ENCODE measurements around the gene TSC2.

DNA sequence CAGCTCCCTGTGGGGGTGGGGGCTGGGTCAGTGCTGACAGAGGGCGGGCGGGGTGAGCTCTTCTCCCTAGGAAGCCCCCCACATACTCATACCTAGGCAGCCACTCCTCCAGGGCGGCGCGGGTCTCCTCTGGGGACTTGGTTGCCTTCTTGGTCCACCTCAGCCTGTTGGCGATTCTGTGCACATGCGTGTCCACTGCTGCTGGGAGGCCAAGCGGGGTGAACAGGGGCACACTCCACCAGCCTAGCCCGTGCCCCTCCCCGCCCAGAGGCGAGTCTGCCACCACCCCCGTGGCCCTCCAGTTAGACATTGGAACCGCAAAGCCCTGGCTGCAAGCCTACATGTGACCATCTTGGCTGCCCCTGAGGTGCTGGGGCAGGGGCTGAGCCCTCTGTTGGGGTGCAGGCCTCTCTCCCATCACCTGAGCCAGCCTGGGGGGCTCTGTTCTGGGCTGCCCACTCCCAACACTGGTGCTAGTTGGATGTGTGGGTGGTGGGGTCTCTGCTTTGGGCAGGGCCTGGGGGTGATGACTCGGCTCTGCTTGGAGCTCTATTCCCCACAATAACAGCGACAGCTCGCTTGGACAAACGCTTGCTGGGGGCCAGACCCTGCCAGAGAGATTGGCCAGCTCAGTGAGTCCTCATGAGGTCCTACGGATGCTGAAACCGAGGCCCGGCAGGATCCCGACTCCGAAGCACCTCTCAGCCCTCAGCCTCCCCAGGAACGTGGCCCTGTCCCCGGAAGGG is 7.6 kb upstream of the TSC2 start:
- TF ChIP-seq, protein P1, sequence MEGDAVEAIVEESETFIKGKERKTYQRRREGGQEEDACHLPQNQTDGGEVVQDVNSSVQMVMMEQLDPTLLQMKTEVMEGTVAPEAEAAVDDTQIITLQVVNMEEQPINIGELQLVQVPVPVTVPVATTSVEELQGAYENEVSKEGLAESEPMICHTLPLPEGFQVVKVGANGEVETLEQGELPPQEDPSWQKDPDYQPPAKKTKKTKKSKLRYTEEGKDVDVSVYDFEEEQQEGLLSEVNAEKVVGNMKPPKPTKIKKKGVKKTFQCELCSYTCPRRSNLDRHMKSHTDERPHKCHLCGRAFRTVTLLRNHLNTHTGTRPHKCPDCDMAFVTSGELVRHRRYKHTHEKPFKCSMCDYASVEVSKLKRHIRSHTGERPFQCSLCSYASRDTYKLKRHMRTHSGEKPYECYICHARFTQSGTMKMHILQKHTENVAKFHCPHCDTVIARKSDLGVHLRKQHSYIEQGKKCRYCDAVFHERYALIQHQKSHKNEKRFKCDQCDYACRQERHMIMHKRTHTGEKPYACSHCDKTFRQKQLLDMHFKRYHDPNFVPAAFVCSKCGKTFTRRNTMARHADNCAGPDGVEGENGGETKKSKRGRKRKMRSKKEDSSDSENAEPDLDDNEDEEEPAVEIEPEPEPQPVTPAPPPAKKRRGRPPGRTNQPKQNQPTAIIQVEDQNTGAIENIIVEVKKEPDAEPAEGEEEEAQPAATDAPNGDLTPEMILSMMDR (IDR thresholded peaks at IDR 0.05; ENCODE audit: low read depth, low read length): no peak
- no peak for TF ChIP-seq EZH2phosphoT487 (IDR thresholded peaks at IDR 0.05; ENCODE audit: low read depth)

Measured in OCI-LY3 (cell line).